Smooth muscle cell (in vitro differentiated cells): ENCODE results near the gene AIRE. TPM values are rescaled to one million over a fixed set of nuclear protein-coding genes. Genes with fewer than 3 reads are reported as not detected.

Experiments used
- DNase-seq: peaks from one replicate; lab custom pipeline; 2025; ENCODE audit not compliant: unreplicated experiment; lab: John Stamatoyannopoulos, UW
- H2AFZ ChIP-seq: fragments of 200-600 bp; sonication (generic); 2 replicates; pipeline ENCODE4 v1.6.0; 2016; ENCODE audit warnings: antibody characterized with exemption, low read depth, mild to moderate bottlenecking
- H3F3A ChIP-seq: fragments of 200-600 bp; sonication (generic); 2 replicates; pipeline ENCODE4 v1.6.0; 2017; ENCODE audit warnings: antibody characterized with exemption, low read depth
- H3K27ac ChIP-seq: fragments of 200-600 bp; sonication (generic); 2 replicates; pipeline ENCODE4 v1.5.1; 2016; ENCODE audit warnings: low read depth, mild to moderate bottlenecking
- H3K27me3 ChIP-seq: fragments of 200-600 bp; sonication (generic); 2 replicates; pipeline ENCODE4 v1.6.1; 2016; ENCODE audit warnings: low read depth, mild to moderate bottlenecking
- H3K36me3 ChIP-seq: fragments of 200-600 bp; sonication (generic); 2 replicates; pipeline ENCODE4 v1.5.1; 2016; ENCODE audit warnings: low read depth
- H3K4me1 ChIP-seq: fragments of 200-600 bp; sonication (generic); 2 replicates; pipeline ENCODE4 v1.5.1; 2016; ENCODE audit warnings: low read depth
- H3K4me2 ChIP-seq: fragments of 200-600 bp; sonication (generic); 2 replicates; pipeline ENCODE4 v1.6.0; 2016; ENCODE audit warnings: mild to moderate bottlenecking
- H3K4me3 ChIP-seq: fragments of 200-600 bp; sonication (generic); 2 replicates; pipeline ENCODE4 v1.5.1; 2016; ENCODE audit warnings: mild to moderate bottlenecking
- H3K79me2 ChIP-seq: fragments of 200-600 bp; sonication (generic); 2 replicates; pipeline ENCODE4 v1.6.0; 2016; ENCODE audit warnings: low read depth, mild to moderate bottlenecking
- H3K9ac ChIP-seq: fragments of 200-600 bp; sonication (generic); 2 replicates; pipeline ENCODE4 v1.6.0; 2016; ENCODE audit warnings: low read depth
- H3K9me3 ChIP-seq: fragments of 200-600 bp; sonication (generic); replicated peaks from 2 replicates; pipeline ENCODE4 v1.5.1; 2016; ENCODE audit warnings: low read depth
- H4K20me1 ChIP-seq: fragments of 200-600 bp; sonication (generic); 2 replicates; pipeline ENCODE4 v1.6.0; 2016; ENCODE audit warnings: low read depth
- WGBS: methylation state at CpG from one replicate; pipeline ENCODE4 v1.1.7; 2016; ENCODE audit warnings: low lambda C conversion rate; 5-methylcytosine and 5-hydroxymethylcytosine counted together
- polyA plus RNA-seq: library from polyadenylated mRNA; unstranded; fragments of >200 nt; fragmentation: Nextera tagmentation; extraction: Ambion mirVana; gene quantifications from 2 replicates; pipeline ENCODE4 v1.2.1, GENCODE V29; 2016
- total RNA-seq: library from RNA; depleted of rRNA; stranded (reverse); fragments of >200 nt; gene quantifications from 2 replicates; pipeline ENCODE4 v1.2.3, GENCODE V29; 2014
- TF ChIP-seq, protein P1 (sequence below): fragments of 200-600 bp; sonication (generic); IDR thresholded peaks from 2 replicates; pipeline ENCODE4 v1.5.1; 2017; ENCODE audit warnings: borderline replicate concordance, mild to moderate bottlenecking, antibody characterized with exemption; ENCODE audit not compliant: insufficient read depth, poor library complexity, severe bottlenecking

AIRE gene
- total and polyA plus RNA-seq, 2 experiments from 2014 or later: 0.27 to 1.1 TPM

DNA sequence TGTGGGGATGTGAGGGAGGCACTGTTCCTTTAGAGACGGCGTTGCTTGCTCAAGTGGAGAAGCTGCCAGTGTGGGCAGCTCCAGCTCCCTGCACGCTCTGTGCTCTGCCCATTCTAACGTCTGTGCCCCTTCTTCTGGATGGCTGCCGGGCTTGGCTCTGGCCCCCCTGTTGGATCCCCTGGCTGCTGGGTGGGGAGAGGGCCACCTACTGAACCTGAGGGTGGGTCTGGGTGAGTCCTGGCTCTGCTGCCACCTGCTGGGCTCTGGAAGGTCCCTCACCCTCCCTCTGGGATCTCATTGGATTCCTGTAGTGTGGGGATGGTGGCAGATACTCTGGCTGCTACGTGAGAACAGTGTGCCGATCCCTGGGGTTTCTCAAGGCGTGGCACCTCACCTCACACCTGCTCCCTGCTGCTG lies 19.2 kb downstream of the AIRE start:
- H3K9me3 ChIP-seq: no peaks in the 10 kb centered on the region
- peaks cover 9% of the 10 kb centered on the region for H3K4me1 ChIP-seq
- H3K79me2 ChIP-seq: peaks cover 58% of the 10 kb centered on the region
- no peak overlapping the region for H3K4me2 ChIP-seq
- H3K4me3 ChIP-seq: no peak overlapping the region
- peaks cover 93% of the 10 kb centered on the region for H4K20me1 ChIP-seq
- H3F3A ChIP-seq: no peaks in the 10 kb centered on the region
- no peaks in the 10 kb centered on the region for H3K36me3 ChIP-seq
- WGBS: 72% methylated on average over 6 of the region's 8 CpGs
- no peak overlapping the region for H3K27ac ChIP-seq
- H3K27me3 ChIP-seq: no peaks in the 10 kb centered on the region
- TF ChIP-seq, protein P1, sequence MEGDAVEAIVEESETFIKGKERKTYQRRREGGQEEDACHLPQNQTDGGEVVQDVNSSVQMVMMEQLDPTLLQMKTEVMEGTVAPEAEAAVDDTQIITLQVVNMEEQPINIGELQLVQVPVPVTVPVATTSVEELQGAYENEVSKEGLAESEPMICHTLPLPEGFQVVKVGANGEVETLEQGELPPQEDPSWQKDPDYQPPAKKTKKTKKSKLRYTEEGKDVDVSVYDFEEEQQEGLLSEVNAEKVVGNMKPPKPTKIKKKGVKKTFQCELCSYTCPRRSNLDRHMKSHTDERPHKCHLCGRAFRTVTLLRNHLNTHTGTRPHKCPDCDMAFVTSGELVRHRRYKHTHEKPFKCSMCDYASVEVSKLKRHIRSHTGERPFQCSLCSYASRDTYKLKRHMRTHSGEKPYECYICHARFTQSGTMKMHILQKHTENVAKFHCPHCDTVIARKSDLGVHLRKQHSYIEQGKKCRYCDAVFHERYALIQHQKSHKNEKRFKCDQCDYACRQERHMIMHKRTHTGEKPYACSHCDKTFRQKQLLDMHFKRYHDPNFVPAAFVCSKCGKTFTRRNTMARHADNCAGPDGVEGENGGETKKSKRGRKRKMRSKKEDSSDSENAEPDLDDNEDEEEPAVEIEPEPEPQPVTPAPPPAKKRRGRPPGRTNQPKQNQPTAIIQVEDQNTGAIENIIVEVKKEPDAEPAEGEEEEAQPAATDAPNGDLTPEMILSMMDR: peak; percentile 54
- H2AFZ ChIP-seq: no peak overlapping the region
- no peak for DNase-seq
- H3K9ac ChIP-seq: no peak overlapping the region

GRCh38 chr21:44305691-44306090 lies 20.0 kb downstream of the AIRE start:
- peaks cover 53% of the 10 kb centered on the region for H3K79me2 ChIP-seq
- H3K9me3 ChIP-seq: no peaks in the 10 kb centered on the region
- H3K4me2 ChIP-seq: no peak overlapping the region
- H3K36me3 ChIP-seq: no peaks in the 10 kb centered on the region
- H3K27ac ChIP-seq: no peak overlapping the region
- 93% methylated on average over 8 of the region's 9 CpGs for WGBS
- no peaks in the 10 kb centered on the region for H3F3A ChIP-seq
- peaks cover 8% of the 10 kb centered on the region for H3K4me1 ChIP-seq
- no peak overlapping the region for H3K4me3 ChIP-seq
- DNase-seq: no peak
- TF ChIP-seq, protein P1: no peak
- H2AFZ ChIP-seq: no peak overlapping the region
- no peaks in the 10 kb centered on the region for H3K27me3 ChIP-seq
- H4K20me1 ChIP-seq: peaks cover 97% of the 10 kb centered on the region
- no peak overlapping the region for H3K9ac ChIP-seq

DNA sequence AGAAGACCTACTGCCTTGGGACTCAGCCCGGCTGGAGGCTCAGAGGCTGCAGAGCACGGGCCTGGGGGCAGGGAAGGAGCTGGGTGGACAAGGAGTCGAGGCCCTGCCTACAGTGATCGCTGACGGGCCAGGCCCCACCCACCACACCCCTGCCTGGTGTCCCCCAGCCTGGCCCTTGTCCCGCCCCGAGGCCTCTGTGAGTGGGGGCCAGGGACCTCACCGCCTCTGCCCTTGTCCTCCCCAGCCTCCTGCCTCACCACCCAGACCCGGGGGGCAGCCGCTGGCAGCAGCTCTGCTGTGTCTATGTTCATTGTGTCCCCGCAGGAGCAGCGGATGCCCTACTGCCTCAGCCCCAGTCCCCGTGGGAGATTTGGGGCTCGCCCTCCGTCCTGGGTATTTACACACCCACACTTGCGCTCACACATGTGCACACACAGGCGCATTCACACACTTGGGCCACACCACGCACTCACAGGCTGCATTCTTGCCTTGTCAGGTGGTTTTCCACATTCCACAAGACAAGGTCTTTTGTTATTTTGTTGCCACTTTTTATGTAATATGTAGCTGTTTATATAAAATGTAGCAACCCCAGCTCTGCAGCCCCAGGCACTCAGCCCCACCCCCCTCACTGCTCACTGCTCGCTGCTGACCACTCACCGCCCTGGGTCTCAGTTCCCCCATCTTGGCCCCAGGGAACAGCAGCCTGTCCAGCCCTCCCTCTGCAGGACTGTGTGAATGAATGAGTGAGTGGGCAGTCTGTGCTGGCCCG lies 21.4 kb downstream of the AIRE start:
- TF ChIP-seq, protein P1: no peak
- Histone ChIP-seq H3K9ac (no peak overlapping the region), H3K36me3 (no peaks in the 10 kb centered on the region), H3K4me3 (no peak overlapping the region), H3K4me1 (peaks cover 5% of the 10 kb centered on the region), H4K20me1 (peaks cover 96% of the 10 kb centered on the region), H2AFZ (no peak overlapping the region), H3K9me3 (no peaks in the 10 kb centered on the region), H3F3A (no peaks in the 10 kb centered on the region), H3K27me3 (no peaks in the 10 kb centered on the region), H3K4me2 (no peak overlapping the region), H3K79me2 (peaks cover 38% of the 10 kb centered on the region), H3K27ac (no peak overlapping the region)
- WGBS: 89% methylated on average over 18 of the region's 21 CpGs
- DNase-seq: no peak
